MCF 10A (cell line): ENCODE results near the gene PLEKHF1. TPM values are rescaled to one million over a fixed set of nuclear protein-coding genes. Genes with fewer than 3 reads are reported as not detected.

Experiments
- BruUV-seq: library from RNA; stranded (reverse); fragments of 400-500 nt; replicated peaks from 2 replicates; lab custom pipeline; 2021; lab: Mats Ljungman, UMichigan
- CTCF ChIA-PET: fragments of 300-600 bp; sonication (Branson Sonifier 250); formaldehyde crosslinking; extraction: SDS; loops from one replicate; lab custom pipeline; 2021; ENCODE audit warnings: antibody characterized with exemption, inconsistent platforms; lab: Yijun Ruan, JAX
- POLR2A ChIA-PET: fragments of 300-600, 350-650 bp; sonication (Branson Sonifier 250); formaldehyde crosslinking; extraction: SDS; loops from one replicate; lab custom pipeline; 2020; ENCODE audit warnings: antibody characterized with exemption, inconsistent platforms; lab: Yijun Ruan, JAX
- DNase-seq: peaks from one replicate; pipeline ENCODE4 v3.0.0-alpha.2; 2018; ENCODE audit not compliant: unreplicated experiment
- H3K27ac Mint-ChIP-seq: one replicate; pipeline ENCODE4 v1.8.0; 2022; ENCODE audit warnings: mild to moderate bottlenecking, low read depth, mixed read lengths; ENCODE audit not compliant: unreplicated experiment
- H3K27me3 Mint-ChIP-seq: one replicate; pipeline ENCODE4 v1.8.0; 2022; ENCODE audit warnings: mixed read lengths; ENCODE audit not compliant: insufficient read depth, unreplicated experiment
- H3K36me3 Mint-ChIP-seq: one replicate; pipeline ENCODE4 v1.8.0; 2022; ENCODE audit warnings: mild to moderate bottlenecking, moderate library complexity, mixed read lengths; ENCODE audit not compliant: insufficient read depth, unreplicated experiment
- H3K4me1 Mint-ChIP-seq: one replicate; pipeline ENCODE4 v1.8.0; 2022; ENCODE audit warnings: mixed read lengths; ENCODE audit not compliant: insufficient read depth, unreplicated experiment
- H3K4me3 Mint-ChIP-seq: one replicate; pipeline ENCODE4 v1.8.0; 2022; ENCODE audit warnings: mild to moderate bottlenecking, moderate library complexity, mixed read lengths; ENCODE audit not compliant: unreplicated experiment
- H3K9me3 Mint-ChIP-seq: one replicate; pipeline ENCODE4 v1.8.0; 2022; ENCODE audit warnings: mixed read lengths; ENCODE audit not compliant: unreplicated experiment
- intact Hi-C: fragments of 100-400 bp; cut with micrococcal nuclease; formaldehyde crosslinking; loops from 2 replicates; pipeline ENCODE4 v1.14.1; 2022
- total RNA-seq: library from RNA; stranded (reverse); gene quantifications from 2 replicates; pipeline ENCODE4 v1.2.3, GENCODE V29; 2022
- TF ChIP-seq, protein P1 (sequence below): fragments of 200-600 bp; IDR thresholded peaks from one replicate; pipeline ENCODE4 v1.8.0; 2022; ENCODE audit warnings: antibody characterized with exemption, mild to moderate bottlenecking; ENCODE audit not compliant: unreplicated experiment

PLEKHF1 gene
- total RNA-seq, 1 experiment from 2014 or later: 2.9 TPM

DNA sequence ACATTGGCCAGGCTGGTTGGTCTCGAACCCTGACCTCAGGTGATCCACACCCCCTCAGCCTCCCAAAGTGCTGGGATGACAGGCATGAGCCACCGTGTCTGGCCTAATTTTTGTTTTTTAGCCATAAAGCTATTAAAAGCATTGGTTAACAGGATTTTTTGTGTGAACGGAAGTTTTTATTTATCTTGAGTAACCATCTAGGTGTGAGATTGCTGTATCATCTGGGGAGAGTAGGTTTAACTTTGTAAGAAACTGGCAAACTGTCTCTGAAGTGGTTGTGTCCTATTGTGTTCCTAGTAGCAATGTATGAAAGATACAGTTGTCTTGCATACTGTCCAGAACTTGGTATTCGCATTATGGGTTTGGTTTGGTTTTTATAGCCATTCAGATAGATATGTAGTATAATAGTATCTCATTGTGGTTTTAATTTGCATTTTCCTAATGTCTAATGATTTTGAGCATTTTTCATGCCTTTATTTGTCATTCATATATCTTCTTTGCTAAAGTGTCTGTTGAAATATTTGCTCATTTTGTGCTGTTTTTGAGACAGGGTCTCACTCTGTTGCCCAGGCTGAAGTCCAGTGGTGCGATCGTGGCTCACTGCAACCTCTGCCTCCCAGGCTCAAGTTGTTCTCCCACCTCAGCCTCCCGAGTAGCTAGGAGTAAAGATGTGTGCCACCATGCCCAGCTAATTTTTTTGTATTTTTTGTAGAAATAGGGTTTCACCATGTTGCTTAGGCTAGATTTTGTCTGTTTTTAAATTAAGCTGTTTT, 13.5 kb upstream of the PLEKHF1 start:
- POLR2A ChIA-PET: interaction anchor here (0.6 kb wide), 1 partner anchor 92 kb away, joined by 3 read pairs; no protein-coding TSS in a partner anchor
- TF ChIP-seq, protein P1, sequence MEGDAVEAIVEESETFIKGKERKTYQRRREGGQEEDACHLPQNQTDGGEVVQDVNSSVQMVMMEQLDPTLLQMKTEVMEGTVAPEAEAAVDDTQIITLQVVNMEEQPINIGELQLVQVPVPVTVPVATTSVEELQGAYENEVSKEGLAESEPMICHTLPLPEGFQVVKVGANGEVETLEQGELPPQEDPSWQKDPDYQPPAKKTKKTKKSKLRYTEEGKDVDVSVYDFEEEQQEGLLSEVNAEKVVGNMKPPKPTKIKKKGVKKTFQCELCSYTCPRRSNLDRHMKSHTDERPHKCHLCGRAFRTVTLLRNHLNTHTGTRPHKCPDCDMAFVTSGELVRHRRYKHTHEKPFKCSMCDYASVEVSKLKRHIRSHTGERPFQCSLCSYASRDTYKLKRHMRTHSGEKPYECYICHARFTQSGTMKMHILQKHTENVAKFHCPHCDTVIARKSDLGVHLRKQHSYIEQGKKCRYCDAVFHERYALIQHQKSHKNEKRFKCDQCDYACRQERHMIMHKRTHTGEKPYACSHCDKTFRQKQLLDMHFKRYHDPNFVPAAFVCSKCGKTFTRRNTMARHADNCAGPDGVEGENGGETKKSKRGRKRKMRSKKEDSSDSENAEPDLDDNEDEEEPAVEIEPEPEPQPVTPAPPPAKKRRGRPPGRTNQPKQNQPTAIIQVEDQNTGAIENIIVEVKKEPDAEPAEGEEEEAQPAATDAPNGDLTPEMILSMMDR: no peak
- no peak overlapping the region for H3K4me3 Mint-ChIP-seq
- H3K27me3 Mint-ChIP-seq: peaks cover 24% of the 10 kb centered on the region
- no peaks in the 10 kb centered on the region for H3K36me3 Mint-ChIP-seq
- CTCF ChIA-PET: interaction anchor here (0.7 kb wide), 1 partner anchor 64 kb away, joined by 3 read pairs; no protein-coding TSS in a partner anchor
- H3K27ac Mint-ChIP-seq: no peak overlapping the region
- no peak for DNase-seq
- intact Hi-C loops: no loop called here
- no peaks in the 10 kb centered on the region for H3K4me1 Mint-ChIP-seq
- no TSS peak for BruUV-seq
- no peaks in the 10 kb centered on the region for H3K9me3 Mint-ChIP-seq

- ChIA-PET CTCF (interaction anchor here (1.6 to 1.9 kb wide), 2 partner anchors 43 to 63 kb away, joined by 4 to 5 read pairs; no protein-coding TSS in a partner anchor), POLR2A (interaction anchor here (0.7 kb wide), 1 partner anchor 47 kb away, joined by 3 read pairs; the partner anchor contains the start of gene POP4)
- H3K36me3 Mint-ChIP-seq: peaks cover 3% of the 10 kb centered on the region
- no peak for DNase-seq
- no TSS peak for BruUV-seq
- TF ChIP-seq, protein P1: no peak
- peaks cover 24% of the 10 kb centered on the region for H3K27me3 Mint-ChIP-seq
- intact Hi-C loops: no loop called here
- H3K27ac Mint-ChIP-seq: no peak overlapping the region
- H3K9me3 Mint-ChIP-seq: no peaks in the 10 kb centered on the region
- H3K4me3 Mint-ChIP-seq: no peak overlapping the region
- H3K4me1 Mint-ChIP-seq: peaks cover 2% of the 10 kb centered on the region
Observed at GRCh38 chr19:29653398-29653797, 11.9 kb upstream of the PLEKHF1 start.

DNA sequence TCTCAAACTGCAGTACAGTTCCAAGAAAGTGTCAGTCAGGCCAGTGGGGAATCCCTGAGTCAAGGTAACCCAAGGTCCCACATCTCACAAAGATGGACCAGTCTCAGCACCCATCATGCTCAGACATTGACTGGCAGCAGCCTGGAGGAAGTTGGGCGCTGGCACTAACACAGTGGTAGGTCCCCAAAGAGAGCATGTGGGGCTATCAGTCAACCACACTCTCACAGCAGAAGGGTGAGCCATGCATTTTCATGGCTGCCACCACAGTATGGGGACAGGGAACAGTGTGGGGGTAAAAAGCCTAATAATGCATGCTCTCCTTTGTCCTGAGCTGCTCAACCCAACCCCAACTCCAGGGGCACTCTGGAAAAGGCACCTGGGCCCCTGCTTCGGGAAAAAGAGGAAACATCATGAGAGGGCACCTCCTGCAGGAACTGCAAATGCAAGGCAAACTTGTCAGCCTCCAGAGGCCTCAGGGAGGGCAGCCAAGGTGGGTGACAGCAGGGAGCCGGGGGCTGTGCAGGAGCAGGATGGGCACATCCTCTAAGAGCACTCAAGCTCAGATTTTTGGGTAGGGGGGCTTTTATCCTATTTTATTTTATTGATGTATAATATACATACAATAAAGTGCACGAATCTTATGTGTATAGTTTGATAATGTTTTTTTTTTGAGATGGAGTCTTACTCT, 9.5 kb upstream of the PLEKHF1 start:
- Mint-ChIP-seq H3K27ac (no peak overlapping the region), H3K9me3 (no peaks in the 10 kb centered on the region), H3K4me1 (peaks cover 5% of the 10 kb centered on the region), H3K36me3 (peaks cover 7% of the 10 kb centered on the region), H3K27me3 (peaks cover 24% of the 10 kb centered on the region), H3K4me3 (no peak overlapping the region)
- ChIA-PET CTCF (interaction anchor here (0.6 kb wide), 1 partner anchor 992 kb away, joined by 3 read pairs; no protein-coding TSS in a partner anchor), POLR2A (no interaction called here)
- intact Hi-C loops: no loop called here
- TF ChIP-seq, protein P1: no peak
- no TSS peak for BruUV-seq
- no peak for DNase-seq
